GM19463 (cell line): ENCODE results near the gene CHAF1B.

Source experiments
- ATAC-seq: cut with Tn5 transposase; IDR thresholded peaks from one replicate; pipeline ENCODE4 v1.9.1; 2021; ENCODE audit warnings: mild to moderate bottlenecking, moderate library complexity; ENCODE audit not compliant: unreplicated experiment

CHAF1B gene

DNA sequence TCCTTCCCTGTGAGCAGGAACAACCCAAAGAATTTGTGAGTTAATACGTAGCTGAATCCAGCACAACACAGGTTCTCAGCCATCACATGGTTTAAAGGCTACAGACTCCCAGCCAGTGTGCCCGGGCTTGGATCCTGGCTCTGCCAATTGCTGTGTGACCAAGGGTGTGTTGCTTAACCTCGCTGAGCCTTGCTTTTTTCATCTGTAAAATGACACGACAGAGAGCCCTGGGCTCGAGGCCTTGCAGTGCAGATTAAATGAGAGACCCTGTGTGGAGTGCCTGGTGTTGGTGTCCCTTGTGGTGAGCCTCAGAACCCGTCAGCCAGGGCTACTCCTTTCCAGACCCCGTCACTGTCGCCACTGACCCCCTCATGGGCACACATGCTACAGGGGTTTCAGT, 39.4 kb downstream of the CHAF1B start:
- ATAC-seq, result no peak

DNA sequence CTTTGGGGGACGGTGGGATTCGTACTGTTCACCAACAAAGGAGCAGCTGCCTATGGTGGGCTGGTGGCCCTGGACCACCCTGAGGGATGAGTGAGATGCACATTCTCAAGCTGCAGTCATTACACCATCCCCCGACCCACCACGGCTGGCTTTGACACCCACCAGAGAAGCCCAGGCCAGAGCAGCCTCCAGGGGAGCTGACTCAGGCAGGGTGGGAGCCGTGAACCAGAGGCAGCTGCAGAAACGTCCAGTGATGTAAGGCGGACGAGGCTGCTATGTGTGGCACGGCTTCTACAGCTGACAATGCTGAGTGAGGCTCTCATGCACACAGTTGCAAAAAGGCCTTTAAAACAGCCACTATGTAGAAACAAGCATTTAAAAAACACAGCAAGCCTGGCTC, 40.1 kb downstream of the CHAF1B start:
- no peak for ATAC-seq

DNA sequence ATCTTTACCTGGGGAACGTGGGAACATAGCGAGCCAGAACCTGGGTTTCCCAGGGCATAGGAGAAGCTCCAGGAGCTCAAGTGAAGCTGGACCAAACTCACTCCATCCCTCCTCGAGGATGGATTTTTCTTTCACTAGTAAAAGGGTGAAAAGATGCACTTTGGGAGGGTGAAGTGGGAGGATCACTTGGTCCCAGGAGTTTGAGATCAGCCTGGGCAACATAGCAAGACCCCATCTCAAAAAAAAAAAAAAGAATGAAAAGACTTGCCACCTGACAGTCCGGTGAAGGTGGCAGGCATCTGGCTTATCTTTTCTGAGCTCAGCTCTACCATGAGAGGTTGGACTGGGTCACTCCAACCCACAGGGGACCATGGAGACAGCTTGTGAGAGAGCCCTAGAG, 42.3 kb downstream of the CHAF1B start:
- ATAC-seq, result no peak

GRCh38 chr21:36428761-36429432, 43.7 kb downstream of the CHAF1B start:
- ATAC-seq, result no peak

DNA sequence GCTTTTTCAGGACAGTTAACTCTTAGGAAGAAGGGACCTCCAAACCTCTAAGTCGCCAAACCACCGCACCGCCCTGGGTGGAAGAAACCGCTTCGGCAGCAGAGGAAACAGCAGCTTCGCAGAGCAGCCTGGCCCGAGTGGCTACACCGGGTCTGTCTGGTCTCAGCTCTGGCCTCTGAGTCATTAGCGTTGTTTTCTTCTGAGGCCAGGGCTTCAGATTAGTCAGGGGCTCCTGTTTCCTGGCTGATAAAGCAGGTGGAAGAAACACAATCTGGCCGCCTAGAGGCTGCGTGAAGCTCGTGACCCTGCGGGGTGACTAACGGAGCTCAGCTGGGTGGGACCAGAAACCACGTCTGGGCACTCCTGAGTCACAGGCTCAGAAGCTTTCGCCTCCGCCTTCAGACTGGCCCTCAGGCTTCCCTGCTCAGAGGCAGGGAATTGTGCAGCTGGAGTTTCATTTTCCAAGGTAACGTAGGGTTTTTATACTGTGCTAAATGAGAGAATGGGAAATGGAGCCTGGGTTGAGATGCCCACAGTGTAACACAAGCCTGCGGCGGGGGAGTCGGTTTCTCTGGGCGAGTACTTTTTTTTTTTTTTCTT, 44.9 kb downstream of the CHAF1B start:
- peak; percentile 93 for ATAC-seq

DNA sequence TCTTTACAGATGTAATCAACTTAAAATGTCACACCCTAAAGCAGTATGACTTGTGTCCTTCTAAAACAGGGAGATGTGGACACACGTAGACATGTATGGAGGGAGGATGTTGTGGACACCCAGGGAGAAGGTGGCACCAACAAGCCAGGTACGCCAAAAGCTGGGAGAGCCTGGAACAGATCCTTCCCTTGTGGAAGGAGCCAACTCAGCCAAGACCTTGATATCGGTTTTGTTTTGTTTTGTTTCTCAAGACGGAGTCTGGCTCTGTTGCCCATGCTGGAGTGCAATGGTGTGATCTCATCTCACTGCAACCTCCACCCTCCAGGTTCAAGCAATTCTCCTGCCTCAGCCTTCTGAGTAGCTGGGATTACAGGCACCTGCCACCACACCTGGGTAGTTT, 45.6 kb downstream of the CHAF1B start:
- ATAC-seq, result no peak

GRCh38 chr21:36431252-36431651, 46.1 kb downstream of the CHAF1B start:
- ATAC-seq, result no peak

DNA sequence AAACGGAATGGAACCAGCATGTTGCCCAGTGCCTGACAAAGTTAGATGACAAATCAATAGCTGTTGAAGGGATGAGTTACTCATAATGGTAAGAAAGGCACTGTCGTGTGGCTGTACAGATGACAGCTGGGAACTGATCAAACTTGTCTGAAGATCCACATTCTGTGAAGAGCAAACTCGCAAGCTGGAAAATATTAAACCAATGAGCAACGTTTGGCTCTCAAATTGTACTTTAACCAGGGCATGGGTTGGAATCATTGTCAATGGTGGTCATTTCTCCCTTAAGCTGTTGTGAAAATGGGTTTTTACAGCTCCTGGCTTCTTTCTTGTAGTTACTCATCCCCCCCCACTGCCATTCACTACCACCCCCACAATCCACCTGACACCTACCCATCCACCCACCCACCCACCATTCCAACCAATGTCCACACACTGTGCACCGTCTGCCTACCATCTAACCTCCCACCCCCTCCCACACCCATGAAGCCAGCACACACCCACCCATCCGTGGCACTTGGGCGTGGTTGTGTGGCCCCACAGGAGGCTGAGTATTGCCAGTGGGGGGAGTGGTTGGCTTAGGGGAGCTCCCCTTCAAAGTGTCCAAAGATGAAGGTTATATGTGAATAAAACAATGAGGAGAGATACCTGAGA, 48.0 kb downstream of the CHAF1B start:
- no peak for ATAC-seq

GRCh38 chr21:36434144-36434543, 49.0 kb downstream of the CHAF1B start:
- no peak for ATAC-seq

DNA sequence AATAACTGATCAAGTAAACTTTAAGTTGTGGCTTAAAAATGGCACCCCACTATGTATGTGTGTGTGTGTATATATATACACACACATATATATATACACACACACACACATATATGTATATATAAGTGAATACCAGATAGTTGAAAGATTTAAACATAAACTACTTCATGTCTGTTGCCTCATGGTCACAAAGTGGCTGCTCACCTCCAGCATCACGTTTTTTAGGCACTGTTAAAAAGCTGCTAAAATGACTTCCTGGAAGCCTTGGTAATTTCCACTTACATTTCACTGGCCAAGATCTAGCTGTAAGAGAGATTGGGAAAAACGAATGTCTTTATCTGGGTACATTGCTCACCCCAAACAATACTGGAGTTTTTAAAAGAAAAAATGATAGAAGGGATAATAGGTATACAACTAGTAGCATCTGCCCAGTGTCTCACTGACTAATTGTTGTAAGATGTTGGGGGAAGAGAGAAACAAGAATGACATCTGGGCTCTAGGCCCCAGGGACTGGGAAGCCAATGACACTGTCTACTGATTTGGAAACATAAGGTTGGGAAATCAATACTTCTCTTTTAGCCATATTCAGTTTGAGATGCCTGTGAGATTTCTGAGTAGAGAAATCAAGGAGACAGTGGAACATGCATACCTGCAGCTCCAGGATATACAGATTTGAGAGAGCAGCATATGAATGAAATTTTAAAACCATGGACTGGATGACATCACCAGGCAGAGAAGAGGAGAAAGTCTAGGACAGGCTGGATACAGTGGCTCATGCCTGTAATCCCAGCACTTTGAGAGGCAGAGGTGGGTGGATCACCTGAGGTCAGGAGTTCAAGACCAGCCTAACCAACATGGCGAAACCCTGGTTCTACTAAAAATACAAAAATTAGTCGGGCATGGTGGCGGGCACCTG, 51.9 kb downstream of the CHAF1B start:
- ATAC-seq, result no peak

GRCh38 chr21:36437745-36438128, 52.5 kb downstream of the CHAF1B start:
- ATAC-seq, result no peak

DNA sequence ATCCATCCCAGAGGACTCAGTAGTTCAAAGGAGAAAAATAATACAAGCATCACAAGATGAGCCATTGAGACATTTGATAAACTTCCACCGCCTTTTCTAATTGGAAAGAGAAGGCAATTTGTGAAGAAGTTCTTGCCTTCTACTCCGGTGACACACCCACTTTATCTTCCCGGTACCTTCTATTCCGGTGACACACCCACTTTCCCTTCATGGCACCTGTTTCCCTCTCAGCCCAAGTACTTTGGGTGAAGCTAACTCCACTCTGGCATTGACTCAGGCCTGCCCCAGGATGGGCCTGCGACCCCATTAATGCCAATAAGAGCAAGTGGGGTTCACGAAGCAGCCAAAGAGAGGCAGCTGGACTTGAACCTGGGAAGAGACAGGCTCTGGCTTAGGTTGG, 56.5 kb downstream of the CHAF1B start:
- no peak for ATAC-seq

DNA sequence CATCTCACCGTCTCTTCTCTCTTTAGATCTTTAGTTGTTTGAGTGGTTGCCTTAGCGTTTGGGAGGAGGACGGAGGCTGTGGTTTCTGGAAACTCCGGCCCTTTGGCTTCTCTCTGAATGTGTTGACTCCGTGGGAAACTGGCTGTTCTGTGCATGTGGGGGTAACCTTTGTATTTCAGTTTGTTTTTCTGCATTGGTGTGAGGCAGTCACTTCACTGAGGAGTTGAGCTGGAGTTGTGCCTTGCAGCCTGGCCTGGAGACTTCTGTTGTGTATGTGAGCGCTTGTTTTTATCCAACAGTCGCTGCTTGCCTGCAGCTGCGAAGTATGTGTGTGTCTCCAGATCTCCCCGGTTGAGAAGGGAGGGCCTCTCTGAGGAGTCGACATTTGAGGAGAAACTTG, 61.1 kb downstream of the CHAF1B start:
- ATAC-seq, result no peak

DNA sequence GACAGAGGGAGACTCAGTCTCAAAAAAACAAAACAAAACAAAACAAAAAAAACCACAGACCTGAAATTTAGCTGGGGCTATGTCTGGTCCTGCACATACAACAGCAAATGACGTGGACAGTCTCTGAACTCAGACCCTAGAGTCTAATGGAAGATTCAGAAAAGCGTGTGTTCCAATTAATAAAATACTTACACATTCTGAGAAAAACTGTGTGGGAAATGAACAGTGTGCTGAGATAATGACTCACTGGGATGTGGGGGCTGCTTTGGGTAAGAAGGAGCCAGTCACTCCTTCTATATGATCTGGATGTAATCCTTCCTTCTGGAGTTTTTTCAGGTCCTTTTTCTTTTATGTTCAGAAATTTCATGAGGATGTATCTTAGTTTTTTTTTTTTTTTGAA, 65.3 kb downstream of the CHAF1B start:
- no peak for ATAC-seq

DNA sequence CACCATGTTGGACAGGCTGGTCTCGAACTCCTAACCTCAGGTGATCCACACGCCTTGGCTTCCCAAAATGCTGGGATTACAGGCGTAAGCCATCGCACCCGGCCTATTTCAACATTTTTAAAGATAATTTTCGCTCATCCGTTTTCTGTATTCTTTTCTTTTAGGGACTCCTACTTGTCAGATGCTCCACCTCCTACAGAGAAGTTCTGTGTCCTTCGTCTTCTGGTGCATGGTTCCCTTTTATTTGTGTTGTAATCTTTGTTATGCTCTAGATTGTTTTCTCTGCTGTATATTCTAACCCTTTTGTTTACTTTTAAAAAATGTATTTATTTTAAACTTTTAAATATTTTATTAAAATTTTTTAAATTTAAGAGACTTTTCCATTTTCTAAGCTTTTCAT, 66.3 kb downstream of the CHAF1B start:
- no peak for ATAC-seq

DNA sequence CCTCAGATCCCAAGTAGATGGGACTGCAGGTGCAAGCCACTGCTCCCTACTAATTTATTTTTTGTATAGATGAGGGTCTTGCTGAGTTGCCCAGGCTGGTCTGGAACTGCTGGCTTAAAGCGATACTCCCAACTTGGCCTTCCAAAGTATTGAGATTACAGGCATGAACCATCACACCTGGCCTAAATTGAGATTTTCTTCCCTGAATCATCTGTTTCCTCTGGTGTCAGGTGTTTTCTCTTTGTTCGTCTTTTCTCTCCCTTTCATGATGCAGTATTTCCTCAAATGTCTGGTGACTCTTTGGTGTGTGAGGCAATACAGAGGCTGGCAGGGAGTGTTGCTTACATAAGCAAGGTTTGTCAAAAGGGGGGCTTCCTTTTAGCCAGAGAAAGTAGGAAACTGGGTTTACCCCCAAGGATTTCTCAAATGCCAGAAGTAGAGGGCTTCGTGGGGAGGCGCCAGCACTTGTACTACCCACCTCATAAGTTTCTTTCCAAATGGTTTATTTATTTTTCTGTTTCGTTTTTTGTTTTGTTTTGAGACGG, 67.2 kb downstream of the CHAF1B start:
- ATAC-seq, result no peak

GRCh38 chr21:36454093-36454531, 68.9 kb downstream of the CHAF1B start:
- ATAC-seq, result no peak

DNA sequence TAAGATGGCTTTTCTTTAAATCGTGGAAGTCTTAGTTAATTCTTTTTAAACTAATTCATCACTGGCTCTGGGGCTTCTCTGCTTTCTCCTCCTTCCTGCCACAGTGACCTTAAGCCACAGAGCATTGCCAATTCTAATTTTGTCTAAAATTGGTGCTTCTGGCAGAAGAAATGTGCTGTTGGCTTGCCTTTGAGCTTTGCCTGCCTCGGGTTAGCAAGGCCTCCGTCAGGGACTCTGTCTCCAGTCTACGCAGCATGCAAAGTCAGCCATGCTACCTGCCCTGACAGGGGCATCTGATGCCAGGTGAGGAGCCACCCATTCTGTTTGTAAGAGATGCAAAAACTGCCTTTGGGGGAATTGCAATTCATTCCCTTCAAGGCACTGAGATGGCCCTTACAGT, 69.5 kb downstream of the CHAF1B start:
- no peak for ATAC-seq

- ATAC-seq, result no peak
Measured at GRCh38 chr21:36456729-36457414, 71.7 kb downstream of the CHAF1B start.

DNA sequence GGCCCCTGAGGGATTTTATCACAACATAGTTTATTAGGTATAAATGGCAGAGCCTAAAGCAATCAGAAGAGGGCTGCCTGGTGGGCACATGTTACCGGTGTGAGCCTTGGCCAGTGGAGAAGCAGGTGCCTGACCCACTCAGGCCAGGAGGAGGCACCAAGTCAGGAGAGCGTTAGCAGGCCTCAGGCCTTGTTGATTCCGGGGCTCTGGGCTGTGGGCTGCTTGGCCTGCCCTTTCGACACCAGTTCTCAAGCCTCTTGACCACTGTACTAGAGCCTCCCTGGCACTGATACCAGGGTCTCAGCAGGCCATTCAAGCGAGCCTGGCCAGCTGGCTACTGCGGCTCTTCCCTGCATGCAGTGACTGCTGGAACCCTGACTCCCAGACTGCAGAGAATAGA, 73.9 kb downstream of the CHAF1B start:
- no peak for ATAC-seq

DNA sequence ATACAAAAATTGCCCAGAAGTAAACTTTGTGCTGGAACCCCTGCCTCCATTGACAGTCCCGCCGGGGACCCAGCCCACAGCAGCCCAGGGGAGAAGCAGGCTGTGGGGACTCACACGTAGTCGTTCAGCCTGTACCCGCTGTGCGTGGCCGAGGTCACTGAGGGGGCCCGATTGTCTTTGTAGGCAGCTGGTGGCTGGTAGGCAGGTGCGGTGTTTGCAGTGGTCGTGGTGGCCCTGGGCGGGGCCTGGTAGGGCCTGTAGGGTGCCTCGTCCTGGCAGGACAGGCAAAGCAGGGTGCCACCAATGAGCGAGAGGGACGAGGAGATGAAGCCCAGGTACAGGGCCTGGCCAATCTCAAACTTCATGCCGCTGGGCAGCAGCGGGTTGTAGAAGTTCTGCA, 75.7 kb downstream of the CHAF1B start:
- no peak for ATAC-seq
